ENCODE results near the gene GIPC1. TPM values are rescaled to one million over a fixed set of nuclear protein-coding genes. Genes with fewer than 3 reads are reported as not detected.

GIPC1 gene
- total RNA-seq, 2 donors from 2014 or later, result 68.6 to 72.6 TPM

DNA sequence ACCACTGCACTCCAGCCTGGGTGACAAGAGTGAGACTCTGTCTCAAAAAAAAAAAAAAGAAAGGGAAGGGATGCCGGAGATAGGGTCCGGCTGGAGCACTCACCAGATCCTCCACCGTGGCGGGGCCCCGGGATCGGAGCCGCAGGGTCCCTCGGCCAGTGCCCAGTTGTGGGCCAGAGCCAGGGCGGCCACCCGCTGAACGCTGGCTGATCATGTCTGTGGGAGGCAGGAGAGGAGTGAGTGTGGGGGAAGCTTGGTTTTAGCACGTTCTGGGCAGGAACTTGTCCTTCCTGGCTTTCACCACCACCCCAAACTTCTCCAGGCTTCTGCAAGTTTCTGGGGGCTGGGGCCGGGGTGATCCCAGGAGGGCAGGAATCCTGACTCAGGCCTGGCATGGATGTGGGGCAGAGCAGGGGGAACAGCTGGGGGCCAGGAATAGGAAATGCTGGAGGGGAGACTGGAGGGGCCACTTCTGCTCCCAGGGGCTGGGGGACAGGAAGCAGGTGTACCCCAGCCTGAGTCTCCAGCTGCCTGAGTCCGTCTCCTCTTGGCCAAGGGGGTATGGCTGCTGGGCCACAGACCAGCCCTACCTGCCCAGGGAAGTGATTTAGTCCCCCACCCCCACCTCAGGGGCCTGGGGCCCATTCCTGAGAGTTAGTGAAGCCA, 16.5 kb downstream of the GIPC1 start:
- H3K4me1 ChIP-seq (ENCODE audit: control insufficient read depth, insufficient read depth, low read length), result no peaks in the 10 kb centered on the region
- Mint-ChIP-seq H3K27me3 (ENCODE audit: insufficient read depth) (peaks cover 5% of the 10 kb centered on the region), H3K27ac (no peak overlapping the region), H3K4me3 (no peak overlapping the region), H3K4me1 (peaks cover 13% of the 10 kb centered on the region), H3K9me3 (no peaks in the 10 kb centered on the region), H3K36me3 (ENCODE audit: low read depth) (peaks cover 33% of the 10 kb centered on the region)
- no peak overlapping the region for H3K27ac ChIP-seq (ENCODE audit: low read depth, low read length)
- DNase-seq, result no peak
- no peak overlapping the region for H3K4me3 ChIP-seq (ENCODE audit: low read length)
- TF ChIP-seq, protein P1, sequence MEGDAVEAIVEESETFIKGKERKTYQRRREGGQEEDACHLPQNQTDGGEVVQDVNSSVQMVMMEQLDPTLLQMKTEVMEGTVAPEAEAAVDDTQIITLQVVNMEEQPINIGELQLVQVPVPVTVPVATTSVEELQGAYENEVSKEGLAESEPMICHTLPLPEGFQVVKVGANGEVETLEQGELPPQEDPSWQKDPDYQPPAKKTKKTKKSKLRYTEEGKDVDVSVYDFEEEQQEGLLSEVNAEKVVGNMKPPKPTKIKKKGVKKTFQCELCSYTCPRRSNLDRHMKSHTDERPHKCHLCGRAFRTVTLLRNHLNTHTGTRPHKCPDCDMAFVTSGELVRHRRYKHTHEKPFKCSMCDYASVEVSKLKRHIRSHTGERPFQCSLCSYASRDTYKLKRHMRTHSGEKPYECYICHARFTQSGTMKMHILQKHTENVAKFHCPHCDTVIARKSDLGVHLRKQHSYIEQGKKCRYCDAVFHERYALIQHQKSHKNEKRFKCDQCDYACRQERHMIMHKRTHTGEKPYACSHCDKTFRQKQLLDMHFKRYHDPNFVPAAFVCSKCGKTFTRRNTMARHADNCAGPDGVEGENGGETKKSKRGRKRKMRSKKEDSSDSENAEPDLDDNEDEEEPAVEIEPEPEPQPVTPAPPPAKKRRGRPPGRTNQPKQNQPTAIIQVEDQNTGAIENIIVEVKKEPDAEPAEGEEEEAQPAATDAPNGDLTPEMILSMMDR (conservative IDR thresholded peaks at IDR 0.05), result no peak
- H3K9ac ChIP-seq (ENCODE audit: extremely low read depth, low read length, poor library complexity, severe bottlenecking), result no peak overlapping the region
- no peaks in the 10 kb centered on the region for H3K27me3 ChIP-seq (ENCODE audit: control insufficient read depth, insufficient read depth, low read length, poor library complexity, severe bottlenecking)
- H3K9me3 ChIP-seq (ENCODE audit: control insufficient read depth, low read length), result no peaks in the 10 kb centered on the region
- WGBS, 2 experiments (ENCODE audit: insufficient coverage in 1 of 2, insufficient read length in 1 of 2), result 92 to 100% methylated on average over 1 to 14 of the region's 14 CpGs
- peaks cover 34% of the 10 kb centered on the region for H3K36me3 ChIP-seq (ENCODE audit: control insufficient read depth, insufficient read depth, low read length)

DNA sequence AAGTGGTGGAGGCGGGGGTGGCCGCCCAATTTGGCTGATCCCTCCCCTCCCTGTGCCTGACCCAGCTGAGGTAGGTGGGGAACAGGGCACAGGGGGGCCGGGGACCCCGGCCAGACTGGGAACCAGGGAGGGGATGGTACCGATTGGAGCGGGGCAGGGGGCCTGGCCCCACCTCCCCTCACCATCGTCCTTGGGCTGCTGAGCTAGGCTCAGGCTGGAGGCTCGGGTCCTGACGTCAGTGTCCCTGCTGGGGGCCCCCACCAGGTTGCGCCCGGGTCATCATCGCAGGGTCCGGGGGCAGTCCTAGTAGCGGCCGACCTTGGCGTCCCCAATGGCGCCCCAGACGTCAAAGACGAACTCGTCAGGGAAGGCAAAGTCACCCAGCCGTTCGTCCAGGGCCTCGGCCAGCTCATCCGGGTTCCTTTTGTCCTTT, 17.8 kb downstream of the GIPC1 start:
- H3K4me3 Mint-ChIP-seq, result no peak overlapping the region
- no peak overlapping the region for H3K4me3 ChIP-seq (ENCODE audit: low read length)
- TF ChIP-seq, protein P1 (conservative IDR thresholded peaks at IDR 0.05), result no peak
- no peaks in the 10 kb centered on the region for H3K4me1 ChIP-seq (ENCODE audit: control insufficient read depth, insufficient read depth, low read length)
- H3K36me3 ChIP-seq (ENCODE audit: control insufficient read depth, insufficient read depth, low read length), result peaks cover 33% of the 10 kb centered on the region
- no peak overlapping the region for H3K27ac ChIP-seq (ENCODE audit: low read depth, low read length)
- H3K9ac ChIP-seq (ENCODE audit: extremely low read depth, low read length, poor library complexity, severe bottlenecking), result no peak overlapping the region
- H3K9me3 ChIP-seq (ENCODE audit: control insufficient read depth, low read length), result no peaks in the 10 kb centered on the region
- WGBS, 2 experiments (ENCODE audit: insufficient coverage in 1 of 2, insufficient read length in 1 of 2), result 95 to 96% methylated on average over 15 to 24 of the region's 24 CpGs
- no peaks in the 10 kb centered on the region for H3K9me3 Mint-ChIP-seq
- no peak overlapping the region for H3K27ac Mint-ChIP-seq
- peaks cover 28% of the 10 kb centered on the region for H3K36me3 Mint-ChIP-seq (ENCODE audit: low read depth)
- peaks cover 10% of the 10 kb centered on the region for H3K27me3 Mint-ChIP-seq (ENCODE audit: insufficient read depth)
- H3K27me3 ChIP-seq (ENCODE audit: control insufficient read depth, insufficient read depth, low read length, poor library complexity, severe bottlenecking), result no peaks in the 10 kb centered on the region
- DNase-seq, result no peak
- H3K4me1 Mint-ChIP-seq, result peaks cover 13% of the 10 kb centered on the region

- peaks cover 14% of the 10 kb centered on the region for H3K27me3 Mint-ChIP-seq (ENCODE audit: insufficient read depth)
- H3K9me3 Mint-ChIP-seq, result no peaks in the 10 kb centered on the region
- Histone ChIP-seq H3K9me3 (ENCODE audit: control insufficient read depth, low read length) (no peaks in the 10 kb centered on the region), H3K27me3 (ENCODE audit: control insufficient read depth, insufficient read depth, low read length, poor library complexity, severe bottlenecking) (no peaks in the 10 kb centered on the region), H3K36me3 (ENCODE audit: control insufficient read depth, insufficient read depth, low read length) (peaks cover 28% of the 10 kb centered on the region), H3K4me1 (ENCODE audit: control insufficient read depth, insufficient read depth, low read length) (no peaks in the 10 kb centered on the region), H3K4me3 (ENCODE audit: low read length) (no peak overlapping the region), H3K27ac (ENCODE audit: low read depth, low read length) (no peak overlapping the region), H3K9ac (ENCODE audit: extremely low read depth, low read length, poor library complexity, severe bottlenecking) (no peak overlapping the region)
- H3K4me3 Mint-ChIP-seq, result no peak overlapping the region
- H3K27ac Mint-ChIP-seq, result no peak overlapping the region
- TF ChIP-seq, protein P1 (conservative IDR thresholded peaks at IDR 0.05), result no peak
- 98 to 100% methylated on average over 1 to 10 of the region's 10 CpGs for WGBS, 2 experiments (ENCODE audit: insufficient coverage in 1 of 2, insufficient read length in 1 of 2)
- peaks cover 25% of the 10 kb centered on the region for H3K36me3 Mint-ChIP-seq (ENCODE audit: low read depth)
- H3K4me1 Mint-ChIP-seq, result peaks cover 13% of the 10 kb centered on the region
- DNase-seq, result no peak
Observed at GRCh38 chr19:14477418-14478112, 18.4 kb downstream of the GIPC1 start.
